KMS-11 (cell line): Measurements from ENCODE around the gene CDK2AP2.

Experiments
- H2AFZ ChIP-seq: fragments of 200-600 bp; sonication (generic); 2 replicates; pipeline ENCODE4 v1.6.1; 2016; ENCODE audit warnings: antibody characterized with exemption, mixed run types, low read depth
- H3K27ac ChIP-seq: fragments of 200-600 bp; sonication (generic); 2 replicates; pipeline ENCODE4 v1.6.1; 2016; ENCODE audit warnings: mild to moderate bottlenecking, mixed run types
- H3K27me3 ChIP-seq: fragments of 200-600 bp; sonication (generic); 2 replicates; pipeline ENCODE4 v1.6.1; 2017; ENCODE audit warnings: mild to moderate bottlenecking, low read depth, mixed run types, moderate library complexity; ENCODE audit not compliant: insufficient read depth
- H3K36me3 ChIP-seq: fragments of 200-600 bp; sonication (generic); 2 replicates; pipeline ENCODE4 v1.6.1; 2017; ENCODE audit warnings: mild to moderate bottlenecking, mixed run types; ENCODE audit not compliant: insufficient read depth
- H3K4me1 ChIP-seq: fragments of 200-600 bp; sonication (generic); 2 replicates; pipeline ENCODE4 v1.6.1; 2016; ENCODE audit warnings: mild to moderate bottlenecking, low read depth, mixed run types; ENCODE audit not compliant: poor library complexity, severe bottlenecking
- H3K4me2 ChIP-seq: fragments of 200-600 bp; sonication (generic); 2 replicates; pipeline ENCODE4 v1.7.0; 2016; ENCODE audit warnings: mild to moderate bottlenecking, mixed run types
- H3K4me3 ChIP-seq: fragments of 200-600 bp; sonication (generic); IDR thresholded peaks from 2 replicates; pipeline ENCODE4 v1.6.1; 2017; ENCODE audit warnings: low read depth, low read length, mixed read lengths; ENCODE audit not compliant: insufficient read depth
- H3K79me2 ChIP-seq: fragments of 200-600 bp; sonication (generic); 2 replicates; pipeline ENCODE4 v1.6.1; 2016; ENCODE audit warnings: low read depth, mixed run types; ENCODE audit not compliant: insufficient read depth
- H3K9ac ChIP-seq: fragments of 200-600 bp; sonication (generic); 2 replicates; pipeline ENCODE4 v1.6.1; 2016; ENCODE audit warnings: mild to moderate bottlenecking, mixed run types
- H4K20me1 ChIP-seq: fragments of 200-600 bp; sonication (generic); 2 replicates; pipeline ENCODE4 v1.6.1; 2016; ENCODE audit warnings: mild to moderate bottlenecking, mixed run types; ENCODE audit not compliant: insufficient read depth
- CTCF ChIP-seq: fragments of 200-600 bp; sonication (generic); conservative IDR thresholded peaks from 2 replicates; pipeline ENCODE4 v1.6.1; 2017; ENCODE audit warnings: low read depth, mild to moderate bottlenecking, antibody characterized with exemption, low read length, moderate library complexity, mixed read lengths

The CDK2AP2 gene

GRCh38 chr11:67506426-67507051, 1.4 kb downstream of the CDK2AP2 start:
- H3K9ac ChIP-seq, result no peak overlapping the region
- no peaks in the 10 kb centered on the region for H3K36me3 ChIP-seq
- H2AFZ ChIP-seq, result no peak overlapping the region
- peaks cover 7% of the 10 kb centered on the region; the same call in 1 of the 2 replicates for H3K79me2 ChIP-seq
- H3K27ac ChIP-seq, result peak overlapping the region; percentile 68; the same call in 1 of the 2 replicates
- H4K20me1 ChIP-seq, result no peaks in the 10 kb centered on the region
- peaks cover 31% of the 10 kb centered on the region for H3K4me1 ChIP-seq
- no peak; the same call in 1 of the 2 replicates for TF ChIP-seq CTCF
- H3K27me3 ChIP-seq, result peaks cover 14% of the 10 kb centered on the region
- peak overlapping the region; percentile 98 for H3K4me2 ChIP-seq
- H3K4me3 ChIP-seq, result no peak overlapping the region

DNA sequence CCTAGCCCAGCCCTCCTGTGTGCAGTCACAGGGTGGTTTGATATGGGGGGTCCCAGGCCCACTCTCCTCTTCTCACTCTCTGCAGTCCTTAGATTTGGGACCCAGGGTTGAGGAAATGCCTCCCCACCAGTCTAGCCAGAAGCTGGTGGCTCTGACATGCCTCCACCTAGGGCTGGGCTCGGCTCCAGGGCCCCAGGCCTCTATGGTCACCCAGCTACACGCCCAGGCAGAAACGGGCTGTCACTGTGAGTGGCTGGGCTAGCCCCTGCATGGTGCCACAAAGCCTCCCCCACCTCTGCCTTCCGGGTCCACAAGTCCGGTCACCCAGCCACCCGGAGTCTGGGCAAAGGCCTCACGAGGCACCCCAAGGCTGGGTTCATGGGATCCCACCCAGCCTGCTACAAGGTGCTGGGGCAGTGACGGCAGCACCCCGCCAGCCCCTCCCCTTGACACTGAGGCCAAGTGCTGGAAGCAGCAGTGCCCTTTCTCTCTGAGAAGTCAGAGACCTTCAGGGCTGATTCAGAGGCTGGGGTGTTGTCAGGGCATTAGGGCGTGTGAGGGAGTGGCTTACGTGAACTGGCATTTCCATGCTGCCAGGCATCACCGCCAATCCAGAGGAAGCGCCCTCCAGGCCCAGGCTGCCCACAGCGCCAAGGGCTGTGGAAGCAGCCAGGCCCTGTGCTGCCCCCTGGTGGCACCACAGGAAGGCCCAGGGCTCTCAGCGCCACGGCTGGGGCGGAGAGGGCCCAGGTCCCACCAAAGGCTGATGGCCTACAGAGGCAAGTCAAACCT, 2.2 kb downstream of the CDK2AP2 start:
- peak; percentile 89 for TF ChIP-seq CTCF
- Histone ChIP-seq H3K4me2 (peak overlapping the region; percentile 98), H3K4me3 (no peak overlapping the region), H3K27ac (peak overlapping the region; percentile 68), H3K36me3 (no peaks in the 10 kb centered on the region), H3K9ac (peak overlapping the region; percentile 20; the same call in 1 of the 2 replicates), H3K4me1 (peaks cover 31% of the 10 kb centered on the region), H4K20me1 (no peaks in the 10 kb centered on the region), H3K27me3 (peaks cover 6% of the 10 kb centered on the region; the same call in 1 of the 2 replicates), H3K79me2 (peaks cover 7% of the 10 kb centered on the region; the same call in 1 of the 2 replicates), H2AFZ (peak overlapping the region; percentile 61; the same call in 1 of the 2 replicates)

- TF ChIP-seq CTCF, result no peak
- no peaks in the 10 kb centered on the region for H3K36me3 ChIP-seq
- H3K4me1 ChIP-seq, result peaks cover 31% of the 10 kb centered on the region
- H3K4me2 ChIP-seq, result peak within 1 kb of the TSS; percentile 98
- peaks cover 7% of the 10 kb centered on the region; the same call in 1 of the 2 replicates for H3K79me2 ChIP-seq
- peak within 1 kb of the TSS; percentile 68 for H3K27ac ChIP-seq
- H2AFZ ChIP-seq, result peak within 1 kb of the TSS; percentile 61
- H3K9ac ChIP-seq, result peak within 1 kb of the TSS; percentile 34; the same call in 1 of the 2 replicates
- no peaks in the 10 kb centered on the region; the same call in 1 of the 2 replicates for H3K27me3 ChIP-seq
- H3K4me3 ChIP-seq, result no peak within 1 kb of the TSS
- H4K20me1 ChIP-seq, result no peaks in the 10 kb centered on the region
These were observed 2.9 kb downstream of the CDK2AP2 start, which contains the start of gene PITPNM1 for GRCh38 chr11:67504950-67505581. PITPNM1 (minus strand) TSS chr11:67505363; CDS start chr11:67504180, 1,183 bp downstream.
